Activated CD4-positive, CD25-positive, alpha-beta regulatory T cell treated with anti-CD3 and anti-CD28 coated beads, Interleukin-2, amount 50 U/mL, for 16 hours (primary cell): ENCODE measurements around the gene SGMS1.
"Not testable (repeated sequence)": the region's sequence is repeated elsewhere in the genome, so short reads cannot be mapped to it uniquely, and the experiment has no call there.

ENCODE experiments used
- DNase-seq: peaks from one replicate; pipeline ENCODE4 v3.0.0-alpha.2; 2020; ENCODE audit warnings: low read depth, low spot score

The SGMS1 gene

GRCh38 chr10:50271564-50272250 lies 352.0 kb downstream of the SGMS1 start:
- no peak for DNase-seq

GRCh38 chr10:50267877-50268276 lies 355.9 kb downstream of the SGMS1 start:
- not testable (repeated sequence) for DNase-seq

GRCh38 chr10:50262625-50263024 lies 361.1 kb downstream of the SGMS1 start:
- DNase-seq = not testable (repeated sequence)

DNA sequence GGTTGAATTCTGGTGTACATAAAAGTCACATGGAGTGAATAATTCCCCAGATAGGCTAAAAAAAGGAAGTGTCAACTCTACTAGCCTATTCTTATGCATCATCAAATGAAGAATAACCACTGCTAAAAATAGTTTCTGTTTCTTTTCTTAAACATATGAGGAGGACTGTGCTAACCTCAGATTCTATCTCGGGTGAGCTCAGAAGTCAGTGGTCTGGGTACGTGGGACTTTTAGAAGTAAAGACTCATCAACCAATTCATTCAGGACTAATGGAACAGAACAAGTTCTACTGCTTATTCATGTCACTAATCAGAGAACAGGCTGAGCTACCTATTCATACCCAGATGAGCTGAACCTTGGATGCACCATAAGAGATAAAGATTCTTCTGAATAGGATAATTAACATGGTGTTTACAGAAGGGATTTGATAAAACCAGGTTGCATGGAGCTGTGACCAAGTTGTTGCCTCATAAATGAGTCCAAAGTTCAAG lies 362.9 kb downstream of the SGMS1 start:
- DNase-seq = no peak
